Lower lobe of right lung (tissue), 2 donors: ENCODE data around the gene ZNF280B. TPM values are rescaled to one million over a fixed set of nuclear protein-coding genes. Genes with fewer than 3 reads are reported as not detected.
"Not testable (repeated sequence)": the region's sequence is repeated elsewhere in the genome, so short reads cannot be mapped to it uniquely, and the experiment has no call there.

Experiments used
- ATAC-seq, 2 donors: fragments of 200-7000 bp; cut with Tn5 transposase; one replicate each; pipeline ENCODE4 v1.9.1; 2020 to 2022; ENCODE audit warnings: mild to moderate bottlenecking in 2 of 2, moderate library complexity in 2 of 2
- DNase-seq: peaks from one replicate; pipeline ENCODE4 v3.0.0-alpha.2; 2020
- H3K27ac ChIP-seq: fragments of 200-600 bp; one replicate; pipeline ENCODE4 v1.8.0; 2022
- H3K27me3 ChIP-seq: fragments of 200-600 bp; one replicate; pipeline ENCODE4 v1.8.0; 2022; ENCODE audit warnings: low read depth
- H3K36me3 ChIP-seq: fragments of 200-600 bp; one replicate; pipeline ENCODE4 v1.8.0; 2022; ENCODE audit warnings: mild to moderate bottlenecking
- H3K4me1 ChIP-seq: fragments of 200-600 bp; one replicate; pipeline ENCODE4 v1.8.0; 2022
- H3K4me3 ChIP-seq: fragments of 200-600 bp; one replicate; pipeline ENCODE4 v1.8.0; 2022; ENCODE audit warnings: mild to moderate bottlenecking
- H3K9me3 ChIP-seq: fragments of 200-600 bp; one replicate; pipeline ENCODE4 v1.8.0; 2022
- intact Hi-C: fragments of 100-400 bp; cut with DNase I; formaldehyde crosslinking; loops from one replicate; pipeline ENCODE4 v1.11.0; 2022
- total RNA-seq: library from RNA; stranded (reverse); fragmentation: NEBNext Ultra II Directional; extraction: Animal tissue kit (Norgen Biotek cat#: 25700); gene quantifications from one replicate; pipeline ENCODE4 v1.2.1, GENCODE V29; 2021
- TF ChIP-seq, protein P1 (sequence below): fragments of 200-600 bp; IDR thresholded peaks from one replicate; pipeline ENCODE4 v1.8.0; 2022; ENCODE audit warnings: antibody characterized with exemption, mild to moderate bottlenecking
- donor health status: DM: no; HTN: yes; CAD: no; lungs with severe emphysema.

The ZNF280B gene
- total RNA-seq, 1 donor from 2014 or later, result 0.86 TPM

- TF ChIP-seq, protein P1, sequence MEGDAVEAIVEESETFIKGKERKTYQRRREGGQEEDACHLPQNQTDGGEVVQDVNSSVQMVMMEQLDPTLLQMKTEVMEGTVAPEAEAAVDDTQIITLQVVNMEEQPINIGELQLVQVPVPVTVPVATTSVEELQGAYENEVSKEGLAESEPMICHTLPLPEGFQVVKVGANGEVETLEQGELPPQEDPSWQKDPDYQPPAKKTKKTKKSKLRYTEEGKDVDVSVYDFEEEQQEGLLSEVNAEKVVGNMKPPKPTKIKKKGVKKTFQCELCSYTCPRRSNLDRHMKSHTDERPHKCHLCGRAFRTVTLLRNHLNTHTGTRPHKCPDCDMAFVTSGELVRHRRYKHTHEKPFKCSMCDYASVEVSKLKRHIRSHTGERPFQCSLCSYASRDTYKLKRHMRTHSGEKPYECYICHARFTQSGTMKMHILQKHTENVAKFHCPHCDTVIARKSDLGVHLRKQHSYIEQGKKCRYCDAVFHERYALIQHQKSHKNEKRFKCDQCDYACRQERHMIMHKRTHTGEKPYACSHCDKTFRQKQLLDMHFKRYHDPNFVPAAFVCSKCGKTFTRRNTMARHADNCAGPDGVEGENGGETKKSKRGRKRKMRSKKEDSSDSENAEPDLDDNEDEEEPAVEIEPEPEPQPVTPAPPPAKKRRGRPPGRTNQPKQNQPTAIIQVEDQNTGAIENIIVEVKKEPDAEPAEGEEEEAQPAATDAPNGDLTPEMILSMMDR, result no peak
- Histone ChIP-seq H3K4me1 (no peaks in the 10 kb centered on the region), H3K27ac (no peak overlapping the region), H3K36me3 (no peaks in the 10 kb centered on the region), H3K4me3 (no peak overlapping the region), H3K9me3 (no peaks in the 10 kb centered on the region), H3K27me3 (no peaks in the 10 kb centered on the region)
- ATAC-seq (no peak), DNase-seq (no peak)
- intact Hi-C loops, result loop anchor here (10.0 kb wide), 1 partner anchor 58 kb away; the partner anchor contains the start of gene ZNF280B
These were observed 62.0 kb downstream of the ZNF280B start for GRCh38 chr22:22446517-22446916.

DNA sequence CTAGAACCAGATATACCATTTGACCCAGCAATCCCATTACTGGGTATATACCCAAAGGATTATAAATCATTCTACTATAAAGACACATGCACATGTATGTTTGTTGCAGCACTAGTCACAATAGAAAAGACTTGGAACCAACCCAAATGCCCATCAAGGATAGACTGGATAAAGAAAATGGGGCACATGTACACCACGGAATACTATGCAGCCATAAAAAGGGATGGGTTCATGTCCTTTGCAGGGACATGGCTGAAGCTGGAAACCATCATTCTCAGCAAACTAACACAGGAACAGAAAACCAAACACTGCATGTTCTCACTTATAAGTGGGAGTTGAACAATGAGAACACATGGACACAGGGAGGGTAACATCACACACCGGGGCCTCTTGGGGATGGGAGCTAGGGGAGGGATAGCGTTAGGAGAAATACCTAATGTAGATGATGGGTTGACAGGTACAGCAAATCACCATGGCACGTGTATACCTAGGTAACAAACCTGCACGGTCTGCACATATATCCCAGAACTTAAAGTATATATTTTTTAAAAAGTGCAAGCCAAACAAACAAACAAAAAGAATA, 64.4 kb downstream of the ZNF280B start:
- not testable (repeated sequence) for H3K9me3 ChIP-seq, H3K4me1 ChIP-seq, H3K27me3 ChIP-seq, H3K36me3 ChIP-seq, ATAC-seq, DNase-seq, H3K27ac ChIP-seq, H3K4me3 ChIP-seq
- intact Hi-C loops, result loop anchor here (10.0 kb wide), 1 partner anchor 61 kb away; the partner anchor contains the start of gene ZNF280B

- intact Hi-C loops, result loop anchor here (10.0 kb wide), 1 partner anchor 62 kb away; the partner anchor contains the start of gene ZNF280B
- ATAC-seq (no peak), DNase-seq (no peak)
- TF ChIP-seq, protein P1, result no peak
- Histone ChIP-seq H3K36me3 (no peaks in the 10 kb centered on the region), H3K4me1 (no peaks in the 10 kb centered on the region), H3K27ac (no peak overlapping the region), H3K27me3 (peaks cover 8% of the 10 kb centered on the region), H3K9me3 (no peaks in the 10 kb centered on the region), H3K4me3 (no peak overlapping the region)
These were observed 65.4 kb downstream of the ZNF280B start for GRCh38 chr22:22442928-22443709.

- H3K27me3 ChIP-seq, result peaks cover 14% of the 10 kb centered on the region
- H3K9me3 ChIP-seq, DNase-seq, H3K27ac ChIP-seq, H3K4me1 ChIP-seq, H3K4me3 ChIP-seq, ATAC-seq, H3K36me3 ChIP-seq: not testable (repeated sequence)
- intact Hi-C loops, result loop anchor here (10.0 kb wide), 1 partner anchor 63 kb away; the partner anchor contains the start of gene ZNF280B
These were observed 66.9 kb downstream of the ZNF280B start for GRCh38 chr22:22441626-22442025.

GRCh38 chr22:22440188-22440587, 68.4 kb downstream of the ZNF280B start:
- Histone ChIP-seq H3K27ac (no peak overlapping the region), H3K27me3 (peaks cover 17% of the 10 kb centered on the region), H3K4me3 (no peak overlapping the region), H3K36me3 (no peaks in the 10 kb centered on the region), H3K4me1 (no peaks in the 10 kb centered on the region), H3K9me3 (no peaks in the 10 kb centered on the region)
- DNase-seq (no peak), ATAC-seq (no peak)
- TF ChIP-seq, protein P1, result no peak
- intact Hi-C loops, result loop anchor here (10.0 kb wide), 1 partner anchor 65 kb away; the partner anchor contains the start of gene ZNF280B

Other genes starting within 250 kb of the ZNF280B start
- not detected for gene ZNF280A, start 11.5 kb upstream of the ZNF280B start, total RNA-seq
- not detected for gene PRAME, start 50.5 kb upstream of the ZNF280B start, total RNA-seq
- gene GGTLC2, start 135.9 kb upstream of the ZNF280B start, total RNA-seq, result 2.7 TPM